Erythroblast (primary cell): ENCODE measurements around the gene PHKB.
"Not testable (repeated sequence)": the region's sequence is repeated elsewhere in the genome, so short reads cannot be mapped to it uniquely, and the experiment has no call there.

ENCODE experiments used
- GATA1 ChIP-seq: IDR thresholded peaks from 2 replicates; pipeline ENCODE4 v1.6.1; 2011; ENCODE audit warnings: low read depth, mild to moderate bottlenecking, control low read depth, low read length, moderate library complexity
- POLR2A ChIP-seq: IDR thresholded peaks from 2 replicates; pipeline ENCODE4 v1.6.1; 2011; ENCODE audit warnings: mild to moderate bottlenecking, low read length

DNA sequence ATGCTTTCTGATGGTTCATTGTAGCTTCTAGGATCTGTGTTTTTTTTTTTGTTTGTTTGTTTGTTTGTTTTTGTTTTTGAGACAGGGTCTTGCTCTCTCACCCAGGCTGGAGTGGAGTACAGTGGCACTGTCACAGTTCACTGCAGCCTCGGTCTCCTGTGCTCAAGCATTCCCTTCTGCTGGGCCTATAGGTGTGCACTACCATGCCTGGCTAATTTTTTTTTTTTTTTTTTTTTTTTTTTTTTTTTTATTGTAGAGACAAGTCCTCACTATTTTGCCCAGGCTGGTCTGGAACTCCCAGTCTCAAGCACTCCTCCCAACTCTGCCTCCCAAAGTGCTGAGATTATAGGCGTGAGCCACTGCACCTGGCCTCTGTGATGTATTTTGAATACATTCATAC is 11.9 kb downstream of the PHKB start:
- TF ChIP-seq POLR2A, GATA1: not testable (repeated sequence)
